ENCODE data around the gene CACUL1.

DNA sequence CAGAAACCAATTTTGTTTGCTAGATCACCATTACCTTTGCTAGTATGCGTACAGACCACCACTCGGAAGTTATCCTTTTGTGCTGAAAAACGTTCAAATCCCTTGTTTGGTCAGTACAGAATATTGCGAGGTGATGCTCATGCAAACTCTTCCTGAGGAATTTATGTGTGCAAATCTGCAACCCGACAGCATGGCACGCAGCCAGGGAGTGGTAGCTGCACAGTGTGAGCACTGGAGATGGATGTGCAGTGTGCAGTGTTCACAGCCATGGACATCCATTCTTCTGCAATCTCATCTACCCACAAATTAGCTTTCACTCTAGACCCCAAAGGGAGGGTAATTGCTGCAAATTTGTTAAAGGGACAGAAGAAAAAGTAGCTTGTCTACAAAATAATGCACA lies 72.2 kb downstream of the CACUL1 start:
- no peak for TF ChIP-seq POLR2AphosphoS5 (IDR thresholded peaks at IDR 0.05)
- TF ChIP-seq, protein P1, sequence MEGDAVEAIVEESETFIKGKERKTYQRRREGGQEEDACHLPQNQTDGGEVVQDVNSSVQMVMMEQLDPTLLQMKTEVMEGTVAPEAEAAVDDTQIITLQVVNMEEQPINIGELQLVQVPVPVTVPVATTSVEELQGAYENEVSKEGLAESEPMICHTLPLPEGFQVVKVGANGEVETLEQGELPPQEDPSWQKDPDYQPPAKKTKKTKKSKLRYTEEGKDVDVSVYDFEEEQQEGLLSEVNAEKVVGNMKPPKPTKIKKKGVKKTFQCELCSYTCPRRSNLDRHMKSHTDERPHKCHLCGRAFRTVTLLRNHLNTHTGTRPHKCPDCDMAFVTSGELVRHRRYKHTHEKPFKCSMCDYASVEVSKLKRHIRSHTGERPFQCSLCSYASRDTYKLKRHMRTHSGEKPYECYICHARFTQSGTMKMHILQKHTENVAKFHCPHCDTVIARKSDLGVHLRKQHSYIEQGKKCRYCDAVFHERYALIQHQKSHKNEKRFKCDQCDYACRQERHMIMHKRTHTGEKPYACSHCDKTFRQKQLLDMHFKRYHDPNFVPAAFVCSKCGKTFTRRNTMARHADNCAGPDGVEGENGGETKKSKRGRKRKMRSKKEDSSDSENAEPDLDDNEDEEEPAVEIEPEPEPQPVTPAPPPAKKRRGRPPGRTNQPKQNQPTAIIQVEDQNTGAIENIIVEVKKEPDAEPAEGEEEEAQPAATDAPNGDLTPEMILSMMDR (IDR thresholded peaks at IDR 0.05), result no peak
- no peak for TF ChIP-seq POLR2A (IDR thresholded peaks at IDR 0.05; ENCODE audit: low read depth)
